GM12892 (cell line): ENCODE results near the gene CRYBB1.

Source experiments
- DNase-seq: peaks from one replicate; pipeline ENCODE4 v3.0.0; 2011; ENCODE audit not compliant: insufficient read length
- FAIRE-seq: peaks from 2 replicates; lab custom pipeline; 2011; peaks lifted over from hg19 to GRCh38; lab: Jason Lieb, UNC
- POLR2A ChIP-seq: IDR thresholded peaks from 2 replicates; pipeline ENCODE4 v1.6.1; 2011; ENCODE audit warnings: low read depth, low read length, control low read depth
- POLR2AphosphoS5 ChIP-seq: IDR thresholded peaks from 2 replicates; pipeline ENCODE4 v1.6.1; 2011; ENCODE audit warnings: low read depth, low read length, control low read depth
- TAF1 ChIP-seq: IDR thresholded peaks from 2 replicates; pipeline ENCODE4 v1.6.1; 2011; ENCODE audit warnings: low read depth, mild to moderate bottlenecking, control low read depth, low read length, borderline replicate concordance

CRYBB1 gene

GRCh38 chr22:26570864-26571525, 46.8 kb downstream of the CRYBB1 start:
- no peak for TF ChIP-seq POLR2A
- no peak for FAIRE-seq
- no peak for DNase-seq

DNA sequence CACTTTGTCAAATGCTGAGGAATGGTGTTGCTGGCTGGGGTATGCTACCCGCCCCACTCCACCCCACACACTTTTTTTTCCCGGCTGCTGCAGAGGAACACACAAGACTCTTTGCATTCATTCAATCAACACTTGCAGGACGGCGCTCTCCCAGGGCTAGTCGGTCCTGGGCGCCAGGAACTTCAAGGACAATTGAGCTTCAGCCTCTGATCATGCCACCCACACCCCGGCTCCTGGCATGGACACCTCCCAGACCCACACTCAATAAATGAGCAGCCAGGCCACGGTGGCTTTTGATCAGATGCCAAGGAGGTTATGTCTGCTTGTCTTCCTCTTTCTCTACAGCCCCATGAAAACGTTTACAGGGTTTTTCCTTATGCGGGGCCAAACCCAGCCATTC, 47.7 kb downstream of the CRYBB1 start:
- FAIRE-seq (no peak), DNase-seq (no peak)

GRCh38 chr22:26568207-26568706, 49.6 kb downstream of the CRYBB1 start:
- FAIRE-seq (no peak), DNase-seq (no peak)
- no peak for TF ChIP-seq POLR2A
- TF ChIP-seq TAF1 = no peak
- TF ChIP-seq POLR2AphosphoS5 = no peak

More for the DNA sequence above, 47.7 kb downstream of the CRYBB1 start:
- no peak for TF ChIP-seq POLR2A
- TF ChIP-seq POLR2AphosphoS5 = no peak
- TF ChIP-seq TAF1 = no peak

- DNase-seq (no peak), FAIRE-seq (no peak)
- TF ChIP-seq POLR2AphosphoS5 (no peak), TAF1 (no peak), POLR2A (no peak)
Observed at GRCh38 chr22:26567610-26568009, 50.2 kb downstream of the CRYBB1 start.

GRCh38 chr22:26566994-26567393, 50.8 kb downstream of the CRYBB1 start:
- TF ChIP-seq TAF1 (no peak), POLR2A (no peak), POLR2AphosphoS5 (no peak)
- DNase-seq (no peak), FAIRE-seq (no peak)

DNA sequence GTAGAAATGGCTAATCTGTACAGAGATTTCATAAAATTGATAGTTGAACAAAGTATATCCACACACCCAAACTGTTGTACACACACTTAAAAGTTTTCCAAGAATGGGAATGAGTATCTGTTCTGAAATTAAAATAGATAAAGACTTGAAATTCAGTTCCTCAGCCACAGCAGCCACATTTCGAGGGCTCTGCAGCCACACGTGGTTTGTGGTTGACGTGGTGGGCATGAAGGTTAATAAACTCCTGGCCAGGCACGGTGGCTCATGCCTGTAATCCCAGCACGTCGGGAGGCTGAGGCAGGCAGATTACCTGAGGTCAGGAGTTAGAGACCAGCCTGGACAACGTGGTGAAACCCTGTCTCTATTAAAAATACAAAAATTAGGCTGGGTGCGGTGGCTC, 51.9 kb downstream of the CRYBB1 start:
- no peak for DNase-seq
- TF ChIP-seq POLR2A (no peak), TAF1 (no peak), POLR2AphosphoS5 (no peak)
- FAIRE-seq = no peak

- FAIRE-seq (no peak), DNase-seq (no peak)
- no peak for TF ChIP-seq POLR2A
- no peak for TF ChIP-seq TAF1
- TF ChIP-seq POLR2AphosphoS5 = no peak
Observed at GRCh38 chr22:26565181-26565580, 52.6 kb downstream of the CRYBB1 start.

DNA sequence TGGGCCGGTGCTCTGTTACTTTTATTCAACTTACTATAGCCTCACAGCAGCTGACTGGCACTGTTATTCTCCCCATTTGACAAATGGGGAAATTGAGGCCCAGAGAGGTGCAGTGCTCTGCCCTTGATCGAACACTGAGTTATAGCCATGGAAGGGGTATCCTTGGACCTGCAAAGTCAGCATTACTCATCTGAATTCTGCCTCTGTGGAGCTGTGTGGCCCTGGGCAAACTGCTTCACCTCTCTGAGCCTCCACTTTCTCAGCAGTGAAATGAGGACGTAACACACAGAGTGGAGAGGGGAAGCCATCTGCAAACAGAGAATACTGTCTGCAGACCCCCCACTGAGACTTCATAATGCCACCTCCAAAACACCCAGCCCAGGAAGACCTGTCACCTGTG, 53.2 kb downstream of the CRYBB1 start:
- FAIRE-seq (no peak), DNase-seq (no peak)
- TF ChIP-seq POLR2A (no peak), POLR2AphosphoS5 (no peak), TAF1 (no peak)

DNA sequence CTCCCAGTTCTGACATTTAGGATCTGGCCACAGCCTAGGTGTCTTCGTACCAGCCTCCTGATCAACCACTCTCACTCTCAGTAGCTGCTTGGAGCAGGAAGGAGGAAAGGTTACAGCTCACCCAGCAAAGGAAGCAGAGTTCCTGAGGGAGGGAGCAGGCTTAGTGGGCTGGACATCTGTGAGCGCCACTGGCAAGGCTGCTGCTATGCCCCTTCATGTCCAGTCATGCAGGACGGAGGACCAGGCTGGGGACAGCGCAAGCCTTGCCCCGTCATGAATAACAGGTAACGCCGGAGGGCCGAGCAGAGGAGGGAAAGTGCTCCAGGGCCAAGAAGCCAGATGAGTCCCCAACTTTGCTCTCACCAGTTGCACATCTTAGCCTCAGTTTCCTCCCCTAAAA, 53.6 kb downstream of the CRYBB1 start:
- FAIRE-seq (no peak), DNase-seq (no peak)
- TF ChIP-seq TAF1 (no peak), POLR2A (no peak), POLR2AphosphoS5 (no peak)

GRCh38 chr22:26563022-26563421, 54.8 kb downstream of the CRYBB1 start:
- no peak for FAIRE-seq
- no peak for DNase-seq
- no peak for TF ChIP-seq POLR2AphosphoS5
- TF ChIP-seq TAF1 = no peak

DNA sequence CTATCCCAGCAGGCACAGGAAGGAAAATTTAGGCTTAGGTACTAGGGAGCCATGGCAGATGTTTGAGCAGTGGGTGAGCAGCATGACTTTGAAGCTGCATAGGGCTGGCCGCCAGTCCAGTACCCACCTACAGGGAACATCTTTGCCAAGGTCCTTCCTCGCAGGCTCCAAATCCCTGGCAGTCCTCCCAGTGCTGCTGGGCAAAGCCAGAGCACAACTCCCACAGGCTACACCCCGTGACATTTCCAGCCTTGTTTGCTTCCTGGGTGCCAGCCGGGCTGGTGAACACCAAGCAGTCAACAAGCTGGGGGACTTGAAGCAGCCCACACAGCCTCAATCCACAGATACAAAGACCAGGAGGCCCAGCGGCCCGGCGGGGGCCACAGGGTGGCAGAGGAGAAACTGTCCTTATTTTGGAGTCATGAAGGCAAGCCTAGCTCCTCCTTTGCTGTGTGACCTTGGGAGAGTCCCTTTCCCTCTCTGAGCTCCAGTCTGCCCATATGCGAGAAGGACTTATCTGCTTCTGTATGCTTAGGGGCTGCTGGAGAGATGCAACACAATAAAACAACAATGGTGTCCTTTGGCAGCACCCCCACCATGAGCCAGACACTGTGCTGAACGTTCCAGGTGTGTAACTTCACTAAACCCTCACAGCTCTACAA, 55.9 kb downstream of the CRYBB1 start:
- TF ChIP-seq TAF1 (no peak), POLR2A (no peak), POLR2AphosphoS5 (no peak)
- FAIRE-seq (no peak), DNase-seq (no peak)

GRCh38 chr22:26559961-26560575, 57.8 kb downstream of the CRYBB1 start:
- no peak for TF ChIP-seq POLR2A
- no peak for TF ChIP-seq POLR2AphosphoS5
- TF ChIP-seq TAF1 = no peak
- no peak for FAIRE-seq
- no peak for DNase-seq
